Fibroblast of mammary gland (primary cell): ENCODE measurements around the gene SUGCT.

Source experiments
- DNase-seq: peaks from one replicate; pipeline ENCODE4 v3.0.0-alpha.2; 2010; ENCODE audit warnings: low read depth
- H3K4me3 ChIP-seq: 2 replicates; pipeline ENCODE4 v1.5.1; 2011; ENCODE audit warnings: low read depth, mild to moderate bottlenecking, low read length, moderate library complexity; ENCODE audit not compliant: control insufficient read depth
- CTCF ChIP-seq: conservative IDR thresholded peaks from 2 replicates; pipeline ENCODE4 v1.5.1; 2011; ENCODE audit warnings: low read depth, low read length, inconsistent platforms; ENCODE audit not compliant: control insufficient read depth, insufficient read depth

SUGCT gene

GRCh38 chr7:40726559-40726958 is 591.8 kb downstream of the SUGCT start:
- no peak overlapping the region for H3K4me3 ChIP-seq
- no peak for DNase-seq
- no peak for TF ChIP-seq CTCF

DNA sequence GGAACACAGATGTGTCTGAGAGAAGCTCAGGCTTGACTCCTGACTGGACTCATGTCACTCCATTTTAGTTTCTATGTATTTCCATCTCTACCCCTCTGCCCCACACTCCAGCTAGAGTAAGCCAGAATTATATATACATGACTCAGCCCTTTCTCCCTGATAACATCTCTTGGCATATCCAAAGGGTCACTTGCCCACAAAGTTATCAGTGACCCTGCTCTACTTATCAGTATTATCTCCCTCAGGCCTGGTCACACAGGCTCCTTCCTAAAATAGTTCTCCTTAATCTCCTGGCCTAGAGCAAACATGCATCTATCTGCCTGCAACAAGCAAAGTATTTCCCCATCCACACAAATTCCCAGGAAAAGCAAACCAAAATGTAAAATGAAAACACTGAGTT is 598.3 kb downstream of the SUGCT start:
- DNase-seq = no peak
- TF ChIP-seq CTCF = no peak
- H3K4me3 ChIP-seq = no peak overlapping the region

DNA sequence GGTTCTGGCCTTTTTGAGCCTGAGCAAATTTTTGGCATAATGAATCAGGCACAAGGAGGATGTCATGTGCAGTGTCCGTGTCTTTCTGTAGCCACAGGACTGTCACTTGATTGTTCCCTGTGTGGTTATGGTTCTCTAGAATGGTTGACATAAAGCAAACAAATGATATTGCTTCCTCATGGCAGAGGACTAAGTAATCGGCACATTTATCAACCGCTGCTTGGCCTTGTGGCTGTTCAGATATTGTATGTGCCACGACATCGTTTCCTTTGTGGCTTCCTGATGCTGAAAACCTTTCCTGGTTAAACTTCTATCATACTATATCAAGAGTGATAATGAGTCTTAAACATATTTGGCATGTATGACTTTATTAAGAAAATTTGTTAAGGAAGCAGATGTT is 598.8 kb downstream of the SUGCT start:
- DNase-seq = no peak
- H3K4me3 ChIP-seq = no peak overlapping the region
- TF ChIP-seq CTCF = no peak

DNA sequence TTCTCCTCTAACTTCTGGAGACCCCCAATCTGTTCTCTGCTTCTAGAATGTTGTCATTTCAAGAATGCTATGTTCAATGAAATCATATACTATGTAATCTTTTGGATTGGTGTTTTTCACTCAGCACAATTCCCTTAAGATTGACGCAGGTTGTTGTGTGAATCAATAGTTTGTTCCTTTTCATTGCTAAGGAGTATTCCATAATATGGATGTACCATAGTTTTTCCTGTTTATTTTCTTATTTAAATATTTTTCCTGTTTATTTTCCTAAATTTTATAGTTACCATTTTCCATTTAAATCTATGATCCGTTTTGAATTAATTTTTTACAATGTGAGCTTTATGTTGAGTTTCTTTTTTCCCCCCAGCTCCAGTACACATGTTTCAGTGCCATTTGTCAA is 604.5 kb downstream of the SUGCT start:
- H3K4me3 ChIP-seq = no peak overlapping the region
- DNase-seq = no peak
- TF ChIP-seq CTCF = no peak

DNA sequence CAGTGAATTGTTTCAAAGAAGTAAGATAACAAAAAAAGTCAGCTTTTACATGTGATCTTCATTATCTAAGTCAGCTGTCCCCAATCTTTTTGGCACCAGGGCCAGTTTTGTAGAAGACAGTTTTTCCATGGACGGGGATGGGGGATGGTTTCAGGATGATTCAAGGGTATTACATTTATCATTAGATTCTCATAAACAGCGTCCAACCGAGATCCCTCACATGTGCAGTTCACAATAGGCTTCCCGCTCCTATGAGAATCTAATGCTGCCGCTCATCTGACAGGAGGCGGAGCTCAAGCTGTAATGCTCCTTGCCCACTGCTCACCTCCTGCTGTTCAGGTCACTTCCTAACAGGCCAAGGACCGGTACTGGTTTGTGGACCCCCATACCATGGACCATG is 607.5 kb downstream of the SUGCT start:
- no peak overlapping the region for H3K4me3 ChIP-seq
- TF ChIP-seq CTCF = no peak

DNA sequence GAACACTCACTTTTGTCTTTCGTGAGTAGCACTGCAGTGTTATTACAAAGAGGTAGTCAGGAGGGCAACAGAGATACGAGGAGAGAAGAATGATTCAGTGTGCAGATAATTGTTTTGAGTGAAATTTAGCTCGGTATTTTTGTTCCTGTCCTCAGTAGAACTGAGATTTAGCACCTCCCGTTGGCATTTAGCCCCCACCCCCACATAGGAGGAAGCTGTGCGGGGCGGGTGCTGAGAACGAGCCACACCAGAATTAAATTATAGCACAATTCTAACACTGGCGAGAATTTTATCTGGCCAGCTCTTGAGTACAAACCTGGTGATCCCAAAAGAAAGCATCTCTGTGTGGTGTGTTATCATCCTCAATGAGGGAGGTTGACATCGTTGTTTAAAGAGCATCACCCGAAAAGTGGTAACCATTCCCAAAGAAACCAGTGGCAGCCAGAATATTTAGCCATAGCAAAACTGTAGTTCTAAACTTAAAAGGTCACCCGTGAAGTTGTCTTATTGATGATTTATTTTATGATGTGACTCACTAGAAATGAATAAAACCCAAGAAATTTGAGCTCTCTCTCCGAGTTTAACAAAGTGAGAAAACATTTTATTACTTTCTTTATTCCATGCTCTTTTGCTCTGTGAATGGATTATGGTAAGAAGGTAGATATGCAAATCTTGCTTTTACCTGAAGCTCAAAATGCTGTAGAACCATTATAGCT is 612.2 kb downstream of the SUGCT start:
- TF ChIP-seq CTCF = no peak
- peak; percentile 63 for DNase-seq
- H3K4me3 ChIP-seq = no peak overlapping the region

More for the DNA sequence above, 607.5 kb downstream of the SUGCT start:
- DNase-seq = no peak

GRCh38 chr7:40747856-40748255 is 613.1 kb downstream of the SUGCT start:
- no peak for TF ChIP-seq CTCF
- peak; percentile 64 for DNase-seq
- no peak overlapping the region for H3K4me3 ChIP-seq
